GM12874 (cell line): Measurements from ENCODE around the gene DNAH3.

Source experiments
- TF ChIP-seq, protein P1 (sequence below): IDR thresholded peaks from 2 replicates; pipeline ENCODE4 v1.5.1; 2011; ENCODE audit warnings: low read depth, mild to moderate bottlenecking, control low read depth, low read length, moderate library complexity; ENCODE audit not compliant: insufficient read depth

Gene DNAH3

DNA sequence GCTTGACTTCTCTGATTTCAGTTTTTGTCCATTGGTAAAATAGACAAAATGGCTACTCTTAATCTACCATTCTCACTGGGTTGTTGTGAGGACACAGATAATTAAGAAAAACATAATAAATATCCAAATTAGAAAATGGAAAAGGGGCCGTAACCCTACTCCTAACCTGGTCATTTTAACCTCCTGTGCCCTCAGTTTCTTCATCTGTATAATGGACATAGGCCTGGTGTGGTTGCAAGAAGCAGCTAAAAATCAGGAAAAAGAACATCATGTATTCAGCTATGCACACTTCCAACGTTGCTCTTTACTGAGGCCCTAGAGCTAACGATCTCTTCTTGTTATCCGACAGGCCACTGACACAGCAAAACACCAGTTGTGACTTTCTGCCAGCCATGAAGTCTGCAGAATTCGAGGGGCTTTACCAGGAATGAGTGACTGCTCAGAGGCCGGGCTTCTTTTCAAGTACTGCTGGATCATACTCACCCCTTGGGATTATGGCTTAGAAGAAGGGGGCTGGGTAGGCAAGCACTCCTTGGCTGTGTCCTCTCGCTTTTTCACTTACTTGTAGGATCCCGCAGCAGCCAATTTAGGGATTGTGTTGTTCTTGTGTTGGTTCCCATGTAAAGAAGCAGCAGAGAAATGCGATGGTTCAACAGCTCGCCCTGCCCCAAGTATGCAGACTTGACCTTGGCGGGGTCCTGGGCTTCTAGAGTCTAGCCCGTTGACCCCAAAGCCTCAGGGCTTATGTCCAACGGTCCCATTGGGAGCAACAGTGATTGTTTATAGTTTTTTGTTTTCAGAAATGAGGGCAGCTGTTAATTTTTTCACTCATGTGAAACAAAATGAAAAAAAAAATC, 28.7 kb upstream of the DNAH3 start:
- TF ChIP-seq, protein P1, sequence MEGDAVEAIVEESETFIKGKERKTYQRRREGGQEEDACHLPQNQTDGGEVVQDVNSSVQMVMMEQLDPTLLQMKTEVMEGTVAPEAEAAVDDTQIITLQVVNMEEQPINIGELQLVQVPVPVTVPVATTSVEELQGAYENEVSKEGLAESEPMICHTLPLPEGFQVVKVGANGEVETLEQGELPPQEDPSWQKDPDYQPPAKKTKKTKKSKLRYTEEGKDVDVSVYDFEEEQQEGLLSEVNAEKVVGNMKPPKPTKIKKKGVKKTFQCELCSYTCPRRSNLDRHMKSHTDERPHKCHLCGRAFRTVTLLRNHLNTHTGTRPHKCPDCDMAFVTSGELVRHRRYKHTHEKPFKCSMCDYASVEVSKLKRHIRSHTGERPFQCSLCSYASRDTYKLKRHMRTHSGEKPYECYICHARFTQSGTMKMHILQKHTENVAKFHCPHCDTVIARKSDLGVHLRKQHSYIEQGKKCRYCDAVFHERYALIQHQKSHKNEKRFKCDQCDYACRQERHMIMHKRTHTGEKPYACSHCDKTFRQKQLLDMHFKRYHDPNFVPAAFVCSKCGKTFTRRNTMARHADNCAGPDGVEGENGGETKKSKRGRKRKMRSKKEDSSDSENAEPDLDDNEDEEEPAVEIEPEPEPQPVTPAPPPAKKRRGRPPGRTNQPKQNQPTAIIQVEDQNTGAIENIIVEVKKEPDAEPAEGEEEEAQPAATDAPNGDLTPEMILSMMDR = no peak

DNA sequence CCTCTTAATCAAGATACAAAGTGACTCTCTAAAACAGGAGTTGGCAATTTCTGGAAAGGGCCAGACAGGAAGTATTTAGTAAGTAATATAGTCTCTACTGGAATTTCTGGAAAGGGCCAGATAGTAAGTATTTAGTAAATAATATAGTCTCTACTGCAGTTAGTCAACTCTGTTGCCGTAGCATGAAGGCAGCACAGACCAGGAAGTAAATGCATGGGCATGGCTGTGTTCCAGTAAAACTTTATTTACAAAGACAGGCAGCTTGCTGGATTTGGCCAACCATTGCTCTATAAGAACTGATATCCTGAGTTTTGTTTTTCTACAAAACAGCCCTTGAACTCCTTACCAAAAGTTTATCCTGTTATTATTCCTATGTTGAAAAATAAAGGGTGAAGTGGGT, 24.8 kb upstream of the DNAH3 start:
- TF ChIP-seq, protein P1 = no peak

DNA sequence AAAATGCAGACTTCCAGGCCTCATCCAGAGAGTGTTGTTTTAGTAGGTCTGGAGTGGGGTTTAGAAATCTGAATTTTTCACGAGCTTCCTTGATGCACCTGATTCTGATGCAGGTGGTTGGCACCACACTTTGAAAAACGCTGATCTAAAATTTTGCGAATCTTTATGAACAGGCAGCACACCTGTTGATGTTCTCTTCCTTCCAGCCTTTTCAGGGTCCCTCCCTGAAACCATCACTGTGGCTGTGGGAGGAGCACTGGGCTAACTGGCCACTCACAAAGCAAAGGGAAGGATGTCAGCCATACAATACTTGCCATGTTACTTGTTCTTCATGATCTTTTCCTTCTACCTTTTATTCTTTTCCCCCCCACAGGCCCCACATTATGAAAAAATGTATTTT, 22.0 kb upstream of the DNAH3 start:
- TF ChIP-seq, protein P1 = no peak

DNA sequence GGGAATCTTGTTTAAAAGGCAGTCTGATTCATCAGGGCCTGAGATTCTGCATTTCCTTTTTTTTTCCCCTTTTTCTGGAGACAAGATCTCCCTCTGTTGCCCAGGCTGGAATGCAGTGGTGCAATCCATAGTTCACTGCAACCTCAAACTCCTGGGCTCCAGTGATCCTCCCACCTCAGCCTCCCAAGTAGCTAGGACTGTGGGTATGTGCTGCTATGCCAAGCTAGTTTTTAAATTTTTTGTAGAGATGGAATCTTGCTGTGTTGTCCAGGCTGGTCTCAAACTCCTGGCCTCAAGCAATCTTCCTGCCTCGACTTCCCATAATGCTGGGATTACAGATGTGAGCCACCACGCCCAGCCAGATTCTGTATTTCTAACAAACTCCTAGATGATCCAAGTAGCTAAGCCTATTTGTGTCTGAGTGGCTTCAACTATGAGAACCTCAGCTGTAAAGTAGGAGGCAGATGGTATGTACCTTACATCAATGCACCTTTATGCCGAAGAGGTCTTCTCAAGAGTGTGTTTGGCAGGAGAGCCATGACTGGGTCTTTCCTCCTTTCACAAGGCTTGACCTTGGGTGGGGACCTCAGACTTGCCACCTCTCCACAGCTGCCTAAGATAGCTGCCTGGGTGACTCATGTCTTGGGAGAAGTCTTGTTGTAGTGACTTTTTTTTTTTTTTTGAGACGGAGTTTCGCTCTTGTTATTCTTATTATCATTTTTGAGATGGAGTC, 18.8 kb upstream of the DNAH3 start:
- TF ChIP-seq, protein P1 = no peak

DNA sequence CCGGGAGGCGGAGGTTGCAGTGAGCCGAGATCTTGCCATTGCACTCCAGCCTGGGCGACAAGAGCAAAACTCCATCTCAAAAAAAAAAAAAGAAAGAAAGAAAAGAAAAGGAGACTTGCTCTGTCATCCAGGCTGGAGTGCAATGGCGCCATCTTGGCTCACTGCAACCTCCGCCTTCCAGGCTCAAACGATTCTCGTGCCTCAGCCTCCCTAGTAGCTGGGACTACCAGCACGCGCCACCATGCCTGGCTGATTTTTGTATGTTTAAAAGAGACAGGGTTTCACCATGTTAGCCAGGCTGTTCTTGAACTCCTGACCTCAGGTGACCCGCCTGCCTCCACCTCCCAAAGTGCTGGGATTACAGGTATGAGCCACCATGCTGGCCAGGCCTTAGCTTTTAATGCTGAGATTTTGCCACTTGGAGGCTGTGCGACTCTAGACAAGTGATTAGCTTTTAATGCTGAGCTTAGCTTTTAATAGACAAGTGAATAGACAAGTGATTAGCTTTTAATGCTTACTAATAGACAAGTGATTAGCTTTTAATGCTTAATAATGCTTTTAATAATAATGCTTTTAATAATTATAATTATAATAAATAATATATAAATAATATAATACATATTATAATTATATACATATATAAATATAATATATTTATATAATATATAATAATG, 17.4 kb upstream of the DNAH3 start:
- TF ChIP-seq, protein P1 = no peak

DNA sequence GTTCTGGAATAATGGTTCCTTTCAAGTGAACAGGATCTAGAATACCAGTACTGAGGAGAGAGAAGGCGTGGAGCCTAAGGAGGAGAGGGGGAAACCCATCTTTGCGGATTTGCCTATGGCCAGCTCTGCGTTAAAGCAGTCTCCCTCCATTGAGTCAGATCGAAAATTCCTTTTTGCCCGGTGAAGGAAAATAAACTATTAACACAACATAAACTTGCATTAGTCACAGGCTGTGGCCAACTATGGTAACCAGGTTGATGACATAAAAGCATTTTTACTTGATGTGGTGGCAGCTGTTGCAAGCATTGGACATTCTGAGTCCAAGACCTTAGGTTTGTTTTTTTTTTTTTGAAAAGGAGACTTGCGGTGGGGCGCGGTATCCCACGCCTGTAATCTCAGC, 16.7 kb upstream of the DNAH3 start:
- TF ChIP-seq, protein P1 = no peak

DNA sequence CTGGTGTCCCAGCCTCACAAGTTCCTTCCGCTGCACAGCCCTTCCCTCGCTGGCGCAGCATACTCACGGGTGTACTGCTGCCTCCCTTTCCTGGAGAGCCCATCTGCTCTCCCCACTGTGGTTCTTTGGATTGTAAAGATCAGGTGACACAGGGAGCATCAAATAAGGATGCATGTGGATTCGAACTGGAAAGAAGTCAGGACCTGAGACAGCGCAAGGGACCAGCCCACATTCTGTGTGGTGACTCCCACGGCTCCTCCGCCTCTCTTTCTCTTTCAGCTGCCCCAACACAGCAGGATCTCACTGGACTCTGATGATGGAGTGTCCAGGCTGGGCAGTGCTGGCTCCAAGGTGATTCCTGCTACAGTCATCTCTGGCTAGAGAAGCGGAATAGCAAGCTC, 15.9 kb upstream of the DNAH3 start:
- TF ChIP-seq, protein P1 = no peak
